Activated T-helper 2 cell treated with anti-CD3 and anti-CD28 coated beads, Interferon-gamma antibody, Interleukin-2, Interleukin-4, amounts not matched to agents 10 μg/mL and 5 μg/mL and 100 μg/mL, durations not matched to agents 14 hours and 24 hours and 36 hours (primary cell): Measurements from ENCODE around the gene PRRC2C. TPM values are rescaled to one million over a fixed set of nuclear protein-coding genes. Genes with fewer than 3 reads are reported as not detected.

Experiments used
- DNase-seq: peaks from one replicate; pipeline ENCODE4 v3.0.0; 2021; ENCODE audit warnings: low spot score
- H3K27ac Mint-ChIP-seq: one replicate; pipeline ENCODE4 v1.8.0; 2021; ENCODE audit warnings: mixed read lengths
- H3K27me3 Mint-ChIP-seq: one replicate; pipeline ENCODE4 v1.8.0; 2021; ENCODE audit warnings: low read depth, mixed read lengths
- H3K36me3 Mint-ChIP-seq: one replicate; pipeline ENCODE4 v1.8.0; 2021; ENCODE audit warnings: low read depth, mixed read lengths
- H3K4me1 Mint-ChIP-seq: one replicate; pipeline ENCODE4 v1.8.0; 2021; ENCODE audit warnings: low read depth, mixed read lengths
- H3K4me3 Mint-ChIP-seq: one replicate; pipeline ENCODE4 v1.8.0; 2021; ENCODE audit warnings: low read depth, mild to moderate bottlenecking, moderate library complexity, mixed read lengths
- H3K9me3 Mint-ChIP-seq: one replicate; pipeline ENCODE4 v1.8.0; 2021; ENCODE audit warnings: mixed read lengths
- intact Hi-C: fragments of 100-400 bp; cut with micrococcal nuclease; formaldehyde crosslinking; loops from one replicate; pipeline ENCODE4 v1.15.1; 2023
- total RNA-seq: library from RNA; stranded (reverse); gene quantifications from 2 replicates; pipeline ENCODE4 v1.2.3, GENCODE V29; 2022

The PRRC2C gene
- total RNA-seq, 1 donor from 2014 or later = 286 TPM

- H3K9me3 Mint-ChIP-seq = no peaks in the 10 kb centered on the region
- H3K4me3 Mint-ChIP-seq = no peak overlapping the region
- no peak overlapping the region for H3K27ac Mint-ChIP-seq
- H3K4me1 Mint-ChIP-seq = peaks cover 3% of the 10 kb centered on the region
- no peaks in the 10 kb centered on the region for H3K36me3 Mint-ChIP-seq
- H3K27me3 Mint-ChIP-seq = peaks cover 18% of the 10 kb centered on the region
- intact Hi-C loops = no loop called here
- DNase-seq = no peak
Observed at GRCh38 chr1:171477804-171478203, 7.5 kb upstream of the PRRC2C start.

GRCh38 chr1:171480035-171480434 is 5.3 kb upstream of the PRRC2C start:
- Mint-ChIP-seq H3K36me3 (no peaks in the 10 kb centered on the region), H3K27me3 (peaks cover 10% of the 10 kb centered on the region), H3K27ac (no peak overlapping the region), H3K4me1 (peaks cover 11% of the 10 kb centered on the region), H3K9me3 (no peaks in the 10 kb centered on the region), H3K4me3 (no peak overlapping the region)
- DNase-seq = no peak
- intact Hi-C loops = no loop called here

DNA sequence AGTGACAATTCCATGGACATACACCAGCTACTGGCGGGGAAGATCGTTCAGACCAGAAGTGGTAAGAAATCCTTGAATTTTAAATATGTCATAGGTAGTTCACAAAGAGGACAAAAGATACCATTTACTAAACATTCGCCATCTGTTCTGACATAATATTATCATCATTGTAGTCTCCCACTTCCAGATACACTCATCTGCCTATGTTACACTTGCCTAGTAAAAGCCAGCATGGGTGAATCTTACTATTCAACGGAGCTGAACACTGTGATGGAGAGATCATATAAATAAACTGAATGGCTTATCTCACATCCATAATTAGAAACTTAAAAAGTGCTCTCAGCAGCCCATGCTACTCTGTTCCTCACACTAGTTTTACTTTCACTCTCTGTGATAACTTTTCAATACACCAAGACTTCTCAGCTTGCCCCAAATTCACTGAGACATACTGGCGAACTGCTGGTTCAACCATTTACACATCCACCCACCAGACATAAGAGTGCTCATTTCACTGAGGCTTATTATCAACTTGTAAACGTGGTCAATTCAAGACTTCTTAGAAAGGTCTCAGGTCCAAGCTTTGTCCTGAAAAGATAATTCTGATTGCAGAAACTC is 463 bp upstream of the PRRC2C start:
- H3K27me3 Mint-ChIP-seq = peaks cover 1% of the 10 kb centered on the region
- no peaks in the 10 kb centered on the region for H3K9me3 Mint-ChIP-seq
- intact Hi-C loops = loop anchor here (1.0 to 5.0 kb wide), 6 partner anchors 64 to 1047 kb away; partner anchors contain the start of genes FMO4, METTL13, SUCO and VAMP4
- H3K4me3 Mint-ChIP-seq = peak overlapping the region; percentile 93
- peak overlapping the region; percentile 91 for H3K27ac Mint-ChIP-seq
- no peak for DNase-seq
- peaks cover 38% of the 10 kb centered on the region for H3K4me1 Mint-ChIP-seq
- H3K36me3 Mint-ChIP-seq = peaks cover 26% of the 10 kb centered on the region

- intact Hi-C loops = loop anchor here (2.0 to 5.0 kb wide), 4 partner anchors 15 to 1046 kb away; partner anchors contain the start of genes FMO4 and SUCO
- Mint-ChIP-seq H3K4me1 (peaks cover 42% of the 10 kb centered on the region), H3K27ac (peak overlapping the region; percentile 91), H3K27me3 (no peaks in the 10 kb centered on the region), H3K9me3 (no peaks in the 10 kb centered on the region), H3K36me3 (peaks cover 34% of the 10 kb centered on the region), H3K4me3 (peak overlapping the region; percentile 93)
- DNase-seq = peak; percentile 69
Observed at GRCh38 chr1:171486048-171486519, 754 bp downstream of the PRRC2C start.

DNA sequence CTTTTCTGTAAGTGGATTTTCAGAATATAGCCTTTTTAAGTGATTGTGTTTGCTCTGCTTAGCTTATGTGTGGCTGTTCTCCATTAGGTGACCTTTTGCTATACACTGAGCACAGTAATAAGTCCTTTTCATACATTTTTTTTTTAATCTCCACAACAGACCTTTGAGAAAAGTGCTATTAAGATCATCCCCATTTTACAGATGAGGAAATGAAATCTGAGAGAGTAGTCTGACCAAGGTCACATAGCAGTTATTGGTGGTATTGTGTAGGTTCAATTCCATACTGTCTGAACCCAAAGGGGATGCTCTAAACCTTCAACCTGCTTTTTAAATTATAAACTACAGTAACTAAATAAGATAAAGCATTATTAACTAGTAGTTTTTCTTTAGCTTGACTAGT is 1.7 kb downstream of the PRRC2C start:
- Mint-ChIP-seq H3K27ac (peak overlapping the region; percentile 91), H3K9me3 (no peaks in the 10 kb centered on the region), H3K27me3 (no peaks in the 10 kb centered on the region), H3K4me3 (peak overlapping the region; percentile 93), H3K4me1 (peaks cover 49% of the 10 kb centered on the region), H3K36me3 (peaks cover 42% of the 10 kb centered on the region)
- intact Hi-C loops = loop anchor here (2.0 to 5.0 kb wide), 4 partner anchors 14 to 1045 kb away; partner anchors contain the start of genes FMO4 and SUCO
- DNase-seq = no peak

GRCh38 chr1:171488190-171488929 is 3.0 kb downstream of the PRRC2C start:
- H3K4me1 Mint-ChIP-seq = peaks cover 57% of the 10 kb centered on the region
- peak overlapping the region; percentile 93 for H3K4me3 Mint-ChIP-seq
- peak overlapping the region; percentile 43 for H3K27ac Mint-ChIP-seq
- no peaks in the 10 kb centered on the region for H3K9me3 Mint-ChIP-seq
- H3K36me3 Mint-ChIP-seq = peaks cover 50% of the 10 kb centered on the region
- DNase-seq = no peak
- intact Hi-C loops = loop anchor here (5.0 kb wide), 3 partner anchors 94 to 1044 kb away; partner anchors contain the start of genes FMO4 and SUCO
- H3K27me3 Mint-ChIP-seq = no peaks in the 10 kb centered on the region

DNA sequence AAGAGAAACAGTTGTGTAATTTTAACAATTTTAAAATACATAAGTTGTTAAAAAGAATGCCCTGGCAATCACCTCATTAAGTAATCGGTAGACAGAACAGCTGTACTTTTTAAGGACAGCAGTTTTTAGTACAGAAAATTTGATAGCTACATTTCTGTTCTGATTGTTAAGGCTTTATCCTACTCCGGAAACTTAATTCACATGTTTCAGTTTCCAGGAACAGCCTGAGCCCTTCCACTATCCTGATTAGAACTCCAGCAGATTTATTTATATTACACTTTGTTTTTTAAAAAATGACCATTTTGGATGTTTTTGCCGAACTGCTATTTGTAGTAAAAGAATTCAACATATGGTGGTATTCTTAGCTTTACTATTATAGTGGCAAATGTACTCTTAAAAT is 8.7 kb downstream of the PRRC2C start:
- Mint-ChIP-seq H3K27ac (no peak overlapping the region), H3K36me3 (peaks cover 58% of the 10 kb centered on the region), H3K9me3 (no peaks in the 10 kb centered on the region), H3K4me3 (no peak overlapping the region), H3K4me1 (peaks cover 53% of the 10 kb centered on the region), H3K27me3 (no peaks in the 10 kb centered on the region)
- DNase-seq = no peak
- intact Hi-C loops = loop anchor here (5.0 kb wide), 1 partner anchor 1323 kb away; no protein-coding TSS in a partner anchor

DNA sequence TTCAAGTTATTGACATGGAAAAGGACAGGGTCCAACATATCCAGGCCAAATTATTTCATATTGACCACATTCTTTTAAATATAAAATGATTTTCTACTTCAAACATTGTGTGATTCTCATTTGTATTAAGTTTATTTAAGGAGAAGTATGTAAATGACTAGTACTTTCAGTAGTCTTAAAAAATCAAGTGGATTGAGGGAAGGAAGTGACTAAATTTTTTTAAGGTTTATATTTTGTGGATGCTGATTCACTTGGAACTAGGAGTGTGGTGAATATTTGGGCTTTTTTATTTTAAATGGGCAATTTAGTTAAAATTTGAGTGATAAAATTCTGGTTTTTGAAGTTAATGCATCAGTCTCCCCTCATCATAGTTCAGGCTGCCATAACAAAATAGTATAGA is 10.1 kb downstream of the PRRC2C start:
- Mint-ChIP-seq H3K4me1 (peaks cover 56% of the 10 kb centered on the region), H3K27ac (peak overlapping the region; percentile 17), H3K27me3 (no peaks in the 10 kb centered on the region), H3K9me3 (no peaks in the 10 kb centered on the region), H3K36me3 (peaks cover 59% of the 10 kb centered on the region), H3K4me3 (no peak overlapping the region)
- intact Hi-C loops = no loop called here
- no peak for DNase-seq

DNA sequence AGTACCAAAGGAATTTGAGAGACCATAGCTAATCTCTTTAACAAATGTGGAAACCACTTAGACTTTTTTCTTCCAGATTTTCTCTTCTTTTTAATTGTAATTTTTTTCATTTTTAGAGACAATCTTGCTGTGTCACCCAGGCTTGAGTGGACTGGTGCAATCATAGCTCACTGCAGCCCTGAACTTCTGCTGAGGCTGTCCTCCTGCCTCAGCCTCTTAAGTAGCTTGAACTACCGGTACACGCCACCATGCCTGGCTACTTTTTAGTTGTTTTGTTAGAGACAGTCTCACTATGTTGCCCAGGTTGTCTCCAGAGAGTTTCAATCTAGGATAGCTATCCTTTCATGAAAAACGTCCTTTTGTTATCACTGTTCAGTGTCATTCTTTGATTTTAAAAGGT is 15.0 kb downstream of the PRRC2C start:
- Mint-ChIP-seq H3K4me1 (peaks cover 59% of the 10 kb centered on the region), H3K36me3 (peaks cover 68% of the 10 kb centered on the region)
- intact Hi-C loops = loop anchor here (2.0 kb wide), 1 partner anchor 14 kb away; no protein-coding TSS in a partner anchor

GRCh38 chr1:171500803-171501202 is 15.5 kb downstream of the PRRC2C start:
- no peaks in the 10 kb centered on the region for H3K27me3 Mint-ChIP-seq
- H3K36me3 Mint-ChIP-seq = peaks cover 68% of the 10 kb centered on the region
- peaks cover 57% of the 10 kb centered on the region for H3K4me1 Mint-ChIP-seq
- H3K9me3 Mint-ChIP-seq = no peaks in the 10 kb centered on the region
- no peak overlapping the region for H3K4me3 Mint-ChIP-seq
- intact Hi-C loops = loop anchor here (1.0 to 2.0 kb wide), 2 partner anchors 8 to 14 kb away; no protein-coding TSS in a partner anchor
- no peak for DNase-seq
- H3K27ac Mint-ChIP-seq = no peak overlapping the region

More for the DNA sequence above, 15.0 kb downstream of the PRRC2C start:
- DNase-seq = no peak
- Mint-ChIP-seq H3K4me3 (no peak overlapping the region), H3K27me3 (no peaks in the 10 kb centered on the region), H3K9me3 (no peaks in the 10 kb centered on the region), H3K27ac (no peak overlapping the region)

- no peak overlapping the region for H3K4me3 Mint-ChIP-seq
- DNase-seq = no peak
Observed at GRCh38 chr1:171501305-171502024, 16.1 kb downstream of the PRRC2C start.

GRCh38 chr1:171506525-171507304 is 21.4 kb downstream of the PRRC2C start:
- Mint-ChIP-seq H3K36me3 (peaks cover 32% of the 10 kb centered on the region), H3K27ac (peak overlapping the region; percentile 5), H3K27me3 (no peaks in the 10 kb centered on the region), H3K4me1 (peaks cover 63% of the 10 kb centered on the region), H3K9me3 (no peaks in the 10 kb centered on the region), H3K4me3 (no peak overlapping the region)
- intact Hi-C loops = no loop called here
- no peak for DNase-seq

More at GRCh38 chr1:171501305-171502024, 16.1 kb downstream of the PRRC2C start:
- peaks cover 67% of the 10 kb centered on the region for H3K36me3 Mint-ChIP-seq
- H3K27ac Mint-ChIP-seq = peak overlapping the region; percentile 17
- H3K27me3 Mint-ChIP-seq = no peaks in the 10 kb centered on the region
- H3K4me1 Mint-ChIP-seq = peaks cover 62% of the 10 kb centered on the region
- no peaks in the 10 kb centered on the region for H3K9me3 Mint-ChIP-seq
- intact Hi-C loops = loop anchor here (1.0 to 2.0 kb wide), 2 partner anchors 8 to 15 kb away; no protein-coding TSS in a partner anchor
